ENCODE measurements around the gene MEX3A. TPM values are rescaled to one million over a fixed set of nuclear protein-coding genes. Genes with fewer than 3 reads are reported as not detected.

MEX3A gene
- 1.8 and 2.0 TPM in 2 replicates for total RNA-seq

DNA sequence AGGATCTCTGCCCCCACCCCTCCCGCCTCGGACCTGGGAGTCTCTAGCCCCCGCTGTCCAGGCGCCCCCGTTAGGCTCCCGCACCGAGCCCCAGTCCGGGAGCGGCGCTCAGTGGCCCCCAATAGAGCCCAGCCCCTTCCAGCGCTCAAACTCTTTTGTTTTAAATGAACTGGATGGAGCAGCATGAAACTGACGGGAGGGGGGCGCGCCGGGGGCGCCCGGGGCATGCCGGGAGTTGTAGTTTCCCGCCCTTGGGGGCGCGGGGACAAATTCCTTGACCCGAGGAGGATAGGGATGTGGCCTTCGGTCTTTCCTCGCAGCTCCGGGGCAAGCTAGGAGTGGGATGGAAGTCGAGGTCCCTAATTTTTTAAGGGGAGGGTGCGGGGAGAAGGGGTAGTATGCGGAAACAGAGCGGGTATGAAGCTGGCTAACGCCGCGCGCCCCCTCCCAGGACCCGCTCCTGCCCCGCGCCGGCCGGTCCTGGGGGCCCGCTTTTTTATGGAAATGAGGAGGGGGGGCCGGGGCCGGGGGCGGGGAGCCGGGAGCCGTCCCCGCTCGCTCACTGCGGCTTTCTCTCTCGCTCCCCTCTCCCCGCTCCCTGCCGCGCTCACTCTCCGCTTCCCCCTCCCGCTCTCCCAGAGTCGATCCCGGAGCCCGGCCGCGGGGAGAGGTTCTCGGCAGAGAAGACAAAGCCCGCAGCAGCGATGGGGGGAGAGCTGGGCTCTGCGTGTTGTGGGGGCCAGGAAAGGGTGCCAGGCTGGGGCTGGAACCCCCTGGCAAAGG, at the start of gene MEX3A:
MEX3A (minus strand) TSS at position 157 of the 783 bp plus-strand sequence. CDS start 467 bp downstream, outside the sequence.

GRCh38 chr1:156114101-156114918, 32.0 kb upstream of the MEX3A start, which contains the start of gene LMNA:
TSS of gene LMNA (plus strand) at chr1:156114711. CDS start at chr1:156114919, 208 bp downstream.

GRCh38 chr1:156060937-156061636, 21.2 kb downstream of the MEX3A start, which contains the start of gene RAB25:
TSS of gene RAB25 (plus strand) at chr1:156061160. CDS start at chr1:156061401, 241 bp downstream.

DNA sequence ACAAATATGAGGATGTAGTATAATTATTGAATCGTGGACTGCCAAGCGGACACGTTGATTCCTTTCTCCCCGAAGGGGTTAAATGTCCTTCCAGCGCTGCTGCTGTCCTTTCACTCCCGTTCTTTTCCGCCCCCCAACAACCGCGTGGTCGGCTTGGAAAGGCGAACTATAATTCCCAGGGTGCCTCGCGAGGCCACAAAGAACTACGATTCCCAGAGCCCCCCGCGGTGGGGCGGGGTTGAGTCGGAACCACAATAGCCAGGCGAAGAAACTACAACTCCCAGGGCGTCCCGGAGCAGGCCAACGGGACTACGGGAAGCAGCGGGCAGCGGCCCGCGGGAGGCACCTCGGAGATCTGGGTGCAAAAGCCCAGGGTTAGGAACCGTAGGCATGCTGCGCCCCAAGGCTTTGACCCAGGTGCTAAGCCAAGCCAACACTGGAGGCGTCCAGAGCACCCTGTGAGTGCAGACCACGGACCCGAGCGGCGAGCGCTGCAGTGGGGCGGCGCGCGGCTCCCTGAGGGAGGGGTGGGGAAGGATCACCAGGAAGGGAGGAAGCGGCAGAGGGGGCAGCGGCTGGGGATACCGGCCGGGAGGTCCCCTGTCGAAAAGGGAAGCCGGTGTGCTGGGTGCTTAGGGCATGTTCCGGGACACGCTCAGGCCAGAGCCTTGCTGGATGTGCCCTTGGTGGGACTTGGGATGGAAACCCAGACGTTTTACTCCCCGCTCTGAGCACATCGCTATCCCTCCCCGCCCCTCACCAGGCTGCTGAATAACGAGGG, 27.6 kb downstream of the MEX3A start, which contains the start of gene LAMTOR2:
LAMTOR2 (plus strand) TSS at position 283 of the 781 bp plus-strand sequence; CDS start at position 391, 108 bp downstream.

DNA sequence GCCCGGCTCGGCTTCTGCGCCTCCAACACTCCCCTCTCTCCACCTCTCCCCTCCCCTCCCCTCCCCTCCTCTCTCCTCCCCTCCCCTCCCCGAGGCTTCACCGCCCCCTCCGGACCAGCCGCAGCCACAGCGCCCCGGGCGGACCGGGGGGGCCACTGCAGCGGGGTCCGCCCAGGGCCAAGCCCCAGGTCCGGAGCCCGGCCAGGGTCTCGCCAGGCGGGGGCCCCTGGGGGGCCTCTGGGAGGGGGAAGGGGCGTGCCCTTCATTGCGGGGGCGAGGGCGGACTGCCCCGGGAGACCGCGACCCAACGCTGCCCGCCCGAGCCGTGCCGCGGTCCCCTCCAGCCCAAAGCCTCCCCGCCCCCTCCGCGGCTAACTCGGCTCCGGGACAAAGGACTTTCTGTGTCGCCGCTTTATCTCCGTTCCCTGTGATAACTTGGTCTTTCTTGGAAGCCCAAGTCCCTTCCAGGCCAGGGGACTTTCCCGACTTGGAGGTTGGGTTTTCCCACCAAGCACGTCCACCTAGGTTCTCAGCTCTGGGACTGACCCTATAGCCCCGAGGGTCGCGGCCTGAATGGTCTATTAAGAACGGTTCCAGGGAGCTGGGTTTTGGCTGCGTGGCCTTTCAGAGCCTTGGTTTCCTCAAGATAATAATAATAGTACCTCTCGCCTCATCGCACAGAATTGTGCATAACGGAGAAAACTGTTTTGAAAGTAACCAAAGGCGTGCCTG, 28.3 kb downstream of the MEX3A start, which contains the start of gene UBQLN4:
UBQLN4 (minus strand) TSS at position 31 of the 732 bp plus-strand sequence. CDS start 97 bp downstream, outside the sequence.

Other genes with a start within 250 kb of the MEX3A start
- 14.8 and 19.3 TPM in 2 replicates for gene GON4L, start 225.3 kb downstream of the MEX3A start, total RNA-seq
- 0.62 and 0.80 TPM in 2 replicates for gene SYT11, start 222.9 kb downstream of the MEX3A start, total RNA-seq
- gene RIT1, start 171.1 kb downstream of the MEX3A start, total RNA-seq = 17.6 and 19.8 TPM in 2 replicates
- 11.9 and 19.1 TPM in 2 replicates for gene KHDC4, start 148.1 kb downstream of the MEX3A start, total RNA-seq
- 0.23 TPM in 1 of 2 replicates, not detected in the other for gene RXFP4, start 140.8 kb downstream of the MEX3A start, total RNA-seq
- 66.1 and 121 TPM in 2 replicates for gene ARHGEF2, start 103.9 kb downstream of the MEX3A start, total RNA-seq
- 484 and 494 TPM in 2 replicates for gene SSR2, start 61.5 kb downstream of the MEX3A start, total RNA-seq
- gene UBQLN4, start 28.7 kb downstream of the MEX3A start, total RNA-seq = 21.0 and 24.3 TPM in 2 replicates
- 118 and 130 TPM in 2 replicates for gene LAMTOR2, start 27.7 kb downstream of the MEX3A start, total RNA-seq
- 66.7 and 81.8 TPM in 2 replicates for gene RAB25, start 21.3 kb downstream of the MEX3A start, total RNA-seq
- 735 and 836 TPM in 2 replicates for gene LMNA, start 32.2 kb upstream of the MEX3A start, total RNA-seq
- gene SEMA4A, start 71.1 kb upstream of the MEX3A start, total RNA-seq = 6.6 and 12.3 TPM in 2 replicates
- 8.6 and 11.0 TPM in 2 replicates for gene SLC25A44, start 111.6 kb upstream of the MEX3A start, total RNA-seq
- gene PMF1, start 130.5 kb upstream of the MEX3A start, total RNA-seq = 67.9 and 81.5 TPM in 2 replicates
- not detected in 2 replicates for gene BGLAP, start 159.7 kb upstream of the MEX3A start, total RNA-seq
- 0.30 and 2.4 TPM in 2 replicates for gene PAQR6, start 165.6 kb upstream of the MEX3A start, total RNA-seq
- 35.9 and 40.1 TPM in 2 replicates for gene SMG5, start 200.4 kb upstream of the MEX3A start, total RNA-seq
- gene TMEM79, start 201.9 kb upstream of the MEX3A start, total RNA-seq = 7.6 and 9.1 TPM in 2 replicates
- 39.4 and 40.7 TPM in 2 replicates for gene GLMP, start 213.2 kb upstream of the MEX3A start, total RNA-seq
- gene VHLL, start 216.8 kb upstream of the MEX3A start, total RNA-seq = not detected in 2 replicates

Measured in hair follicular keratinocyte (primary cell).